ENCODE results near the gene PDGFRA.

DNA sequence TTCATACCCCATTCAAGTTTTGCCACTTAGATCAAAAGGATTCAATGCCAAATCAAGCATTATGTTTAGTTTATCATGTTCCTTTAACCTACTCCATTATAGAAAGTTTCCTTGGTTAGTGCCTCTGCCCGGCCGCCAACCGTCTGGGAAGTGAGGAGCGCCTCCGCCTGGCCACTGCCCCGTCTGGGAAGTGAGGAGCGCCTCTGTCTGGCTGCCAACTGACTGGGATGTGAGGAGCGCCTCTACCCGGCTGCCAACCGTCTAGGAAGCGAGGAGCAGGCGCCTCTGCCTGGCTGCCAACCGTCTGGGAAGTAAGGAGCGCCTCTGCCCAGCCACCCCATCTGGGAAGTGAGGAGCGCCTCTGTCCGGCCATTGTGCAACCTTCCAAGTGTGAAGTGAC lies 36.3 kb upstream of the PDGFRA start:
- no peak for TF ChIP-seq EZH2 (IDR thresholded peaks at IDR 0.05; ENCODE audit: borderline replicate concordance, insufficient read depth, low read length, poor library complexity, severe bottlenecking)
- no peak for TF ChIP-seq CTCF (IDR thresholded peaks at IDR 0.05; ENCODE audit: poor library complexity, severe bottlenecking)
- no peak for TF ChIP-seq TAF1 (IDR thresholded peaks at IDR 0.05; ENCODE audit: low read depth)
- no peak for TF ChIP-seq REST (IDR thresholded peaks at IDR 0.05; ENCODE audit: borderline replicate concordance)
- no peak for TF ChIP-seq POLR2AphosphoS5 (IDR thresholded peaks at IDR 0.05)
- no peak for TF ChIP-seq MXI1 (conservative IDR thresholded peaks at IDR 0.05; ENCODE audit: poor library complexity, severe bottlenecking)
- TF ChIP-seq RAD21 (conservative IDR thresholded peaks at IDR 0.05), result no peak
- no peak for TF ChIP-seq EP300 (conservative IDR thresholded peaks at IDR 0.05; ENCODE audit: poor library complexity, severe bottlenecking)
- no peak for TF ChIP-seq SMC3 (conservative IDR thresholded peaks at IDR 0.05; ENCODE audit: poor library complexity)

Measured in neural cell (in vitro differentiated cells).